Peyer's patch (tissue), 4 donors: ENCODE data around the gene NAGLU. TPM values are rescaled to one million over a fixed set of nuclear protein-coding genes. Genes with fewer than 3 reads are reported as not detected.
A peak's percentile ranks its signal among the peaks of the same experiment; 100 is the strongest.
"Not testable (repeated sequence)": the region's sequence is repeated elsewhere in the genome, so short reads cannot be mapped to it uniquely, and the experiment has no call there.

Experiments
- DNase-seq, 3 donors: peaks; one replicate each; pipeline ENCODE4 v3.0.0-alpha.2; 2017 to 2019
- H3K27ac ChIP-seq, 4 donors: fragments of 200-600 bp; sonication (generic); one replicate each; pipeline ENCODE4 v1.5.1; 2016 to 2019
- H3K27me3 ChIP-seq, 2 donors: fragments of 200-600 bp; sonication (generic); one replicate each; pipeline ENCODE4 v1.5.1; 2019
- H3K36me3 ChIP-seq, 3 donors: fragments of 200-600 bp; sonication (generic); one replicate each; pipeline ENCODE4 v1.5.1; 2016 to 2019
- H3K4me1 ChIP-seq, 4 donors: fragments of 200-600 bp; sonication (generic); one replicate each; pipeline ENCODE4 v1.5.1; 2016 to 2019
- H3K4me3 ChIP-seq, 4 donors: fragments of 200-600 bp; sonication (generic); 1 replicate in 3 of 4; 2 replicates in 1 of 4; pipeline ENCODE4 v1.5.1; 2016 to 2019; ENCODE audit warnings: mild to moderate bottlenecking in 1 of 4
- H3K9me3 ChIP-seq, 4 donors: fragments of 200-600 bp; sonication (generic); one replicate each; pipeline ENCODE4 v1.5.1; 2016 to 2019; ENCODE audit warnings: mild to moderate bottlenecking in 1 of 4
- POLR2A ChIP-seq, 2 donors: fragments of 450-650 bp; IDR thresholded peaks; one replicate each; pipeline ENCODE4 v1.5.1; 2017; ENCODE audit warnings: antibody characterized with exemption in 2 of 2, mild to moderate bottlenecking in 2 of 2, moderate library complexity in 2 of 2
- total RNA-seq, 4 donors: library from RNA; depleted of rRNA; stranded (reverse); fragments of >200 nt; gene quantifications; one replicate each; pipeline ENCODE4 v1.1.0, GENCODE V29; 2016
- TF ChIP-seq, protein P1 (sequence below), 6 experiments: fragments of 450-650 bp in 4 of 6; fragments of 200-600 bp in 2 of 6; sonication (generic) in 1 of 6; IDR thresholded peaks; one replicate each; pipeline ENCODE4 v1.5.1; 2017 to 2019; ENCODE audit warnings: antibody characterized with exemption in 6 of 6, mild to moderate bottlenecking in 3 of 6, moderate library complexity in 1 of 6

NAGLU gene
- total RNA-seq, 4 donors from 2014 or later = 12.4 to 79.2 (median 62.7) TPM

DNA sequence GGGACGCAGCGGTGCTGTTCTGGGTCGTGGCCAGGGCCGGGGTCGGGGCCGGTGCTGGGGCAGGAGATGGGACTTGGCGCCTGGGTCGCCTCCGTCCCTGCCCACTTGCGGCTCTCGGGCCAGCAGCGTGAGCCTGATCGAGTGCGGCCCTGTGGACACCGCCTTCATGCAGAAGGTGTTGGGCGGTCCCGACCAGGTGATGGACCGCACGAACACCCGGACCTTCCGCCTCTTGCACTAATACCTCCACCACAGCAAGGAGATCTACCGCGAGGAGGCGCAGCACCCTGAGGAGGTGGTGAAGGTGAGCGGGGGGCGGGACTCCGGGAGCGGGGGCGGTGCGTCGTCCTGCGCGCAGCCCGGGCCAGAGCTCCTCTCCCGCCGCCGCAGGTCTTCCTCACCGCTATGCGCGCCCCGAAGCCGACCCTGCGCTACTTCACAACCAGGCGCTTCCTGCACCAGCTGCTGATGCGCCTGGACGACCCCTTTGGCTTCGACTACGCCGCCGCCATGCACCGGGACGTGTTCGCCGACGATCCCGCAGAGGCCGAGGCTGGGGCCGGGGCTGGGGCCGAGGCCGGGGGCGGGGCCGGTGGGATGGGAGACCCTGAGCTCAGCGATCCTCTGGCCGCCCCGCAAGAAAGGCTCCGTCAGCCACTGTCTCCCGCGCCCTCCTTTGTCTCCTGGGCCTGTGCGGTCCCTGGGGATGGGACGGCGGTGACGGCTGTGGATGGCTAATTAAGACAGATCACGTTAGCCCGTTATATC lies 12.2 kb downstream of the NAGLU start:
- Histone ChIP-seq H3K27me3 (no peaks in the 10 kb centered on the region), H3K27ac (peak overlapping the region in 1 of 4 donors; percentile 53), H3K9me3 (no peaks in the 10 kb centered on the region), H3K36me3 (peaks cover 0 to 9% (median 0%) of the 10 kb centered on the region in 3 donors), H3K4me1 (peaks cover 0 to 17% (median 0%) of the 10 kb centered on the region in 4 donors), H3K4me3 (peak overlapping the region; percentile 36 to 59 (median 50))
- peak; percentile 93 to 96 (median 93) for DNase-seq
- TF ChIP-seq, protein P1, sequence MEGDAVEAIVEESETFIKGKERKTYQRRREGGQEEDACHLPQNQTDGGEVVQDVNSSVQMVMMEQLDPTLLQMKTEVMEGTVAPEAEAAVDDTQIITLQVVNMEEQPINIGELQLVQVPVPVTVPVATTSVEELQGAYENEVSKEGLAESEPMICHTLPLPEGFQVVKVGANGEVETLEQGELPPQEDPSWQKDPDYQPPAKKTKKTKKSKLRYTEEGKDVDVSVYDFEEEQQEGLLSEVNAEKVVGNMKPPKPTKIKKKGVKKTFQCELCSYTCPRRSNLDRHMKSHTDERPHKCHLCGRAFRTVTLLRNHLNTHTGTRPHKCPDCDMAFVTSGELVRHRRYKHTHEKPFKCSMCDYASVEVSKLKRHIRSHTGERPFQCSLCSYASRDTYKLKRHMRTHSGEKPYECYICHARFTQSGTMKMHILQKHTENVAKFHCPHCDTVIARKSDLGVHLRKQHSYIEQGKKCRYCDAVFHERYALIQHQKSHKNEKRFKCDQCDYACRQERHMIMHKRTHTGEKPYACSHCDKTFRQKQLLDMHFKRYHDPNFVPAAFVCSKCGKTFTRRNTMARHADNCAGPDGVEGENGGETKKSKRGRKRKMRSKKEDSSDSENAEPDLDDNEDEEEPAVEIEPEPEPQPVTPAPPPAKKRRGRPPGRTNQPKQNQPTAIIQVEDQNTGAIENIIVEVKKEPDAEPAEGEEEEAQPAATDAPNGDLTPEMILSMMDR (IDR thresholded peaks at IDR 0.05) = peak; percentile 21 to 79 (median 64)
- no peak for TF ChIP-seq POLR2A (IDR thresholded peaks at IDR 0.05)

DNA sequence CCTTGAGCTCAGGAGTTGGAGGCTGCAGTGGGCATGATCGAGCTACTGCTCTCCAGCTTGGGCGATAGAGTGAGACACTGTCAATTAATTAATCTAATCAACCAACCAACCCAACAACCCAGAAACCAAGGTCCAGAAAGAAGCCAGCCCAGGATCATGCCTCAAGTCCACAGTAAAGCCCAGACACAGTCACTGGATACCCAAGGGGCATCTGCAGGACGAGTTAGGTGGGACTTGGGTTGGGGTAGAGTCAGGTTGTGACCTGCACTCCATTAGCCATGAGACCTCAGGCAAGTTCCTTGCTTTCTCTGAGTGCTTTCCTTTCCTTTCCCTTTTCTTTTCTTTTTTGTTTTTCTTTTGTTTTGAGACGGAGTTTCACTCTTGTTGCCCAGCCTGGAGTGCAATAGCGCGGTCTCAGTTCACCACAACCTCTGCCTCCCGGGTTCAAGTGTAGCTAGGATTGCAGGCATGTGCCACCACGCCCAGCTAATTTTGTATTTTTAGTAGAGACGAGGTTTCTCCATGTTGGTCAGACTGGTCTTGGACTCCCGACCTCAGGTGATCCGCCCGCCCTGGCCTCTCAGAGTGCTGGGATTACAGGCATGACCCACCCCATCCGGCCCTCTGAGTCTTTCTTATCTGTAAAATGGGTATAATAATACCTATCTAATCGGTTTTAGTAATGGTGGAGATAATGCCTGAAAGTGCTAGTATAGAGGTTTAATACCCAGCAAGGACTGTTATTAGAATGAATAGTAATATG lies 13.1 kb downstream of the NAGLU start:
- TF ChIP-seq, protein P1 (IDR thresholded peaks at IDR 0.05) = no peak
- no peak for TF ChIP-seq POLR2A (IDR thresholded peaks at IDR 0.05)
- H3K4me3 ChIP-seq = peak overlapping the region in 3 of 4 donors; percentile 36 to 52 (median 49)
- no peaks in the 10 kb centered on the region for H3K9me3 ChIP-seq
- H3K27ac ChIP-seq = peak overlapping the region in 1 of 4 donors; percentile 53
- no peaks in the 10 kb centered on the region for H3K27me3 ChIP-seq
- peaks cover 0 to 25% (median 5%) of the 10 kb centered on the region in 4 donors for H3K4me1 ChIP-seq
- H3K36me3 ChIP-seq = no peaks in the 10 kb centered on the region
- no peak for DNase-seq

DNA sequence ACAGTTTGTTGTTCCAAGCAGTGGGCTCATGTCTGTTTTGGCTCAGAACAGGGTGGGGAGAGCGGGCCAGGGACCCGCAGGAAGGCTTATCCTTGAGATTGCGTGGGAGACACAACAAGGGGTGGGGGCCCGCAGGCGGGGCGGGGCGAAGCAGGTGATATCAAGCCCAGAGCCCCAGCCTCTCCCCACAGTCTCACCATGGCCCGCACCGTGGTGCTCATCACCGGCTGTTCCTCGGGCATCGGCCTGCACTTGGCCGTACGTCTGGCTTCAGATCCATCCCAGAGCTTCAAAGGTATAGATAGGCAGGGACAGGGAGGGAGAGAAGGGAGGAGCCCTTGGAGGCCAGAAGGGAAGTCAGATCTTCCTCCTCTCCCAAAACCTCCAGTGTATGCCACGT lies 16.7 kb downstream of the NAGLU start, which contains the start of gene HSD17B1:
TSS of gene HSD17B1 (plus strand) at position 188 of the 400 bp plus-strand sequence. CDS start at position 199, 11 bp downstream.
- H3K4me1 ChIP-seq = peaks cover 0 to 41% (median 12%) of the 10 kb centered on the region in 4 donors
- H3K36me3 ChIP-seq, H3K27me3 ChIP-seq, H3K9me3 ChIP-seq, DNase-seq: not testable (repeated sequence)
- H3K4me3 ChIP-seq = peak within 1 kb of the TSS in 3 of 4 donors; percentile 83 to 90 (median 86)
- H3K27ac ChIP-seq = peak within 1 kb of the TSS in 3 of 4 donors; percentile 87 to 93 (median 92)

DNA sequence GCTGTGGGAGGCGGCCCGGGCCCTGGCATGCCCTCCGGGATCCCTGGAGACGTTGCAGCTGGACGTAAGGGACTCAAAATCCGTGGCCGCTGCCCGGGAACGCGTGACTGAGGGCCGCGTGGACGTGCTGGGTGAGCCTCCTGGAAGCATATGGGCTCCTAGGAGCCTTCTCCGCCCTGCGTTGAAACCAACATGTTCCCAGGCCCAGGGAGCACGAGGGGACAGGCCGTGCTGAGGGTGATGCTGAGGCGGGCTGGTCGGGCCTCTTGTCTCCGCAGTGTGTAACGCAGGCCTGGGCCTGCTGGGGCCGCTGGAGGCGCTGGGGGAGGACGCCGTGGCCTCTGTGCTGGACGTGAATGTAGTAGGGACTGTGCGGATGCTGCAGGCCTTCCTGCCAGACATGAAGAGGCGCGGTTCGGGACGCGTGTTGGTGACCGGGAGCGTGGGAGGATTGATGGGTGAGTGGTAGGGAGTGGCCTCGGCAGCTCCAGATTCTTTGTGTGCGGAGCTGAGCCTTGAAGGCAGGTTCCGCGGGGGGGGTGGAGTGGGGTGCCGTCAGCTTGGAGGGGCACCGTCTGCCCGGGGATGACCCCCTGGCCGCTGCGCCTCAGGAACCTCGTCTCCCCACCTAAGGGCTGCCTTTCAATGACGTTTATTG lies 17.2 kb downstream of the NAGLU start:
- H3K36me3 ChIP-seq = no peaks in the 10 kb centered on the region
- no peaks in the 10 kb centered on the region for H3K27me3 ChIP-seq
- peak overlapping the region in 1 of 4 donors; percentile 92 for H3K27ac ChIP-seq
- TF ChIP-seq, protein P1 (IDR thresholded peaks at IDR 0.05) = no peak
- no peak for TF ChIP-seq POLR2A (IDR thresholded peaks at IDR 0.05)
- peak overlapping the region in 3 of 4 donors; percentile 83 to 90 (median 86) for H3K4me3 ChIP-seq
- no peak for DNase-seq
- peaks cover 0 to 35% (median 12%) of the 10 kb centered on the region in 4 donors for H3K4me1 ChIP-seq
- H3K9me3 ChIP-seq = no peaks in the 10 kb centered on the region

DNA sequence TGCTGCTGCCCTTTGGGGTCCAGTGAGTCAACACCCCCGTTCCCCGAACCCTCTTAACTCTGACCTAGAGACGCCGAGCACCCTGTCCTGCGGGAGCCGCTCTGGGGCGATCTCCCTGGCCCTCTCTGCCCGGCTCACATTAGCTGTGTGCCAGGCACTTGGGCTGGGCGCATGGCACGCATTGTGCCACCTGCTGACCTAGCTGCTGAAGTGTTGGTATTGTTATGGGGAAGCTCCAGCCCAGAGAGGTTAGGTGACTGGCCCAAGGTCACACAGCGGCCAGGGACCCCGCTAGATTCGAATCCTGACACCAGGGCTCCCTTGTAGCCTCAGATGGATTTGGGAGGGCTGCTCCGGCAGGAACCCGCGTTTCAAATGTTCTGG lies 17.8 kb downstream of the NAGLU start:
- no peak for DNase-seq
- TF ChIP-seq, protein P1 (IDR thresholded peaks at IDR 0.05) = peak in 1 of 6 experiments; percentile 13
- TF ChIP-seq POLR2A (IDR thresholded peaks at IDR 0.05) = no peak
- peak overlapping the region; percentile 85 to 93 (median 90) for H3K27ac ChIP-seq
- peaks cover 0 to 30% (median 12%) of the 10 kb centered on the region in 4 donors for H3K4me1 ChIP-seq
- no peaks in the 10 kb centered on the region for H3K9me3 ChIP-seq
- H3K27me3 ChIP-seq = no peaks in the 10 kb centered on the region
- no peaks in the 10 kb centered on the region for H3K36me3 ChIP-seq
- peak overlapping the region; percentile 57 to 90 (median 84) for H3K4me3 ChIP-seq
